SH-SY5Y (cell line): ENCODE results near the gene PRDX5.

Experiments used
- GATA2 ChIP-seq: IDR thresholded peaks from 2 replicates; pipeline ENCODE4 v1.6.1; 2011; ENCODE audit warnings: mild to moderate bottlenecking, low read depth, low read length
- GATA3 ChIP-seq: IDR thresholded peaks from 2 replicates; pipeline ENCODE4 v1.6.1; 2011; ENCODE audit warnings: low read depth, mild to moderate bottlenecking, low read length, moderate library complexity

GRCh38 chr11:64269540-64270220 is 48.2 kb upstream of the PRDX5 start:
- no peak for TF ChIP-seq GATA2
- no peak for TF ChIP-seq GATA3
